H1 (cell line): Measurements from ENCODE around the gene FNDC3A. TPM values are rescaled to one million over a fixed set of nuclear protein-coding genes. Genes with fewer than 3 reads are reported as not detected.

Experiments used
- CTCF ChIA-PET: fragments of 300-600 bp; sonication (Branson Sonifier 250); formaldehyde crosslinking; loops from one replicate; lab custom pipeline; 2021; ENCODE audit not compliant: partially characterized antibody; lab: Charles Lee
- POLR2A ChIA-PET: fragments of 300-600 bp; sonication (Branson Sonifier 250); formaldehyde crosslinking; loops from one replicate; lab custom pipeline; 2021; ENCODE audit warnings: inconsistent platforms; ENCODE audit not compliant: partially characterized antibody; lab: Charles Lee
- DNase-seq, 2 experiments: peaks; one replicate each; pipeline versions ENCODE4 v3.0.0 to v3.0.0-alpha.2; 2010 to 2022; ENCODE audit warnings: low spot score in 2 of 2, low read depth in 1 of 2, mixed read lengths in 1 of 2
- FAIRE-seq: peaks from 2 replicates; lab custom pipeline; 2011; peaks lifted over from hg19 to GRCh38; lab: Jason Lieb, UNC
- H2AFZ ChIP-seq: 2 replicates; pipeline ENCODE4 v1.8.1; 2012; ENCODE audit warnings: low read length, inconsistent platforms
- H2AK5ac ChIP-seq: 2 replicates; pipeline ENCODE4 v1.6.1; 2013; ENCODE audit warnings: low read depth, low read length
- H2BK120ac ChIP-seq: replicated peaks from 2 replicates; pipeline ENCODE3; 2013; ENCODE audit warnings: low read depth, low read length, inconsistent platforms
- H2BK12ac ChIP-seq: 2 replicates; pipeline ENCODE4 v1.6.1; 2013; ENCODE audit warnings: low read depth, low read length
- H2BK15ac ChIP-seq: 2 replicates; pipeline ENCODE4 v1.6.1; 2013; ENCODE audit warnings: low read length
- H2BK20ac ChIP-seq: 2 replicates; pipeline ENCODE4 v1.6.1; 2013; ENCODE audit warnings: low read length
- H2BK5ac ChIP-seq: 2 replicates; pipeline ENCODE4 v1.6.1; 2013; ENCODE audit warnings: low read depth, low read length
- H3K14ac ChIP-seq: 2 replicates; pipeline ENCODE4 v1.6.1; 2013; ENCODE audit warnings: inconsistent platforms; ENCODE audit not compliant: insufficient read length
- H3K18ac ChIP-seq: 2 replicates; pipeline ENCODE4 v1.6.1; 2013; ENCODE audit warnings: low read length; ENCODE audit errors: extremely low read depth
- H3K23ac ChIP-seq: 2 replicates; pipeline ENCODE4 v1.6.1; 2013; ENCODE audit warnings: inconsistent platforms; ENCODE audit not compliant: insufficient read length
- H3K23me2 ChIP-seq: 2 replicates; pipeline ENCODE4 v1.6.1; 2013; ENCODE audit warnings: low read depth, low read length
- H3K27ac ChIP-seq: 2 replicates; pipeline ENCODE4 v1.6.1; 2011; ENCODE audit warnings: low read depth, low read length, inconsistent platforms
- H3K27me3 ChIP-seq, 4 experiments: replicated peaks in 1 of 4; 1 replicate in 1 of 4; 2 replicates in 3 of 4; pipeline versions ENCODE4 v1.6.1 to v1.8.1; 2011 to 2013; ENCODE audit warnings: low read length in 3 of 4, mild to moderate bottlenecking in 3 of 4, inconsistent platforms in 2 of 4, mixed read lengths in 2 of 4, moderate library complexity in 1 of 4; ENCODE audit not compliant: control insufficient read depth in 3 of 4, insufficient read depth in 3 of 4; ENCODE audit errors: extremely low read depth in 1 of 4
- H3K36me3 ChIP-seq, 4 experiments: 2 replicates each; pipeline versions ENCODE4 v1.6.1 to v1.8.1; 2011 to 2013; ENCODE audit warnings: mild to moderate bottlenecking in 4 of 4, low read length in 3 of 4, moderate library complexity in 2 of 4, control low read depth in 1 of 4, inconsistent platforms in 1 of 4; ENCODE audit not compliant: insufficient read depth in 4 of 4, control insufficient read depth in 2 of 4
- H3K4ac ChIP-seq: replicated peaks from 2 replicates; pipeline ENCODE3; 2013; ENCODE audit warnings: low read length, low read depth, mixed read lengths, inconsistent platforms; ENCODE audit not compliant: insufficient read length
- H3K4me1 ChIP-seq, 4 experiments: replicated peaks in 1 of 4; 1 replicate in 1 of 4; 2 replicates in 3 of 4; pipeline versions ENCODE4 v1.6.1 to v1.8.1; 2011 to 2013; ENCODE audit warnings: low read length in 3 of 4, inconsistent platforms in 2 of 4, mixed read lengths in 1 of 4; ENCODE audit not compliant: insufficient read depth in 4 of 4, control insufficient read depth in 3 of 4
- H3K4me2 ChIP-seq, 2 experiments: 2 replicates each; pipeline versions ENCODE4 v1.6.1 to v1.8.1; 2011 to 2013; ENCODE audit warnings: low read depth in 2 of 2, low read length in 2 of 2, control low read depth in 1 of 2, inconsistent platforms in 1 of 2, mild to moderate bottlenecking in 1 of 2; ENCODE audit not compliant: insufficient read depth in 1 of 2
- H3K4me3 ChIP-seq, 4 experiments: fragments of 200-600, 300-600 bp in 1 of 4; sonication (generic), shearing (Covaris generic), sonication (Bioruptor Twin) in 1 of 4; 2 replicates each; pipeline versions ENCODE4 v1.5.1 to v1.8.1; 2011 to 2016; ENCODE audit warnings: low read length in 4 of 4, low read depth in 3 of 4, control low read depth in 2 of 4, inconsistent platforms in 2 of 4, mild to moderate bottlenecking in 2 of 4, mixed read lengths in 1 of 4, moderate library complexity in 1 of 4; ENCODE audit not compliant: insufficient read depth in 2 of 4; ENCODE audit errors: extremely low read depth in 1 of 4
- H3K56ac ChIP-seq: replicated peaks from 2 replicates; pipeline ENCODE3; 2013; ENCODE audit warnings: low read depth, mild to moderate bottlenecking, mixed read lengths, low read length, inconsistent platforms; ENCODE audit not compliant: insufficient read length
- H3K79me1 ChIP-seq: 2 replicates; pipeline ENCODE4 v1.6.1; 2013; ENCODE audit warnings: low read depth, low read length, control low read depth
- H3K79me2 ChIP-seq, 2 experiments: 2 replicates each; pipeline versions ENCODE4 v1.6.1 to v1.8.1; 2012 to 2013; ENCODE audit warnings: low read length in 2 of 2, mild to moderate bottlenecking in 2 of 2, inconsistent platforms in 1 of 2; ENCODE audit not compliant: insufficient read depth in 2 of 2, control insufficient read depth in 1 of 2
- H3K9ac ChIP-seq, 4 experiments: replicated peaks in 1 of 4; 1 replicate in 1 of 4; 2 replicates in 3 of 4; pipeline versions ENCODE4 v1.6.1 to v1.8.1; 2011 to 2013; ENCODE audit warnings: low read depth in 3 of 4, low read length in 3 of 4, control low read depth in 2 of 4, mild to moderate bottlenecking in 2 of 4, moderate library complexity in 2 of 4, inconsistent platforms in 1 of 4; ENCODE audit errors: extremely low read depth in 1 of 4
- H3K9me3 ChIP-seq, 2 experiments: 2 replicates each; pipeline versions ENCODE4 v1.6.1 to v1.8.1; 2012 to 2013; ENCODE audit warnings: mild to moderate bottlenecking in 2 of 2, moderate library complexity in 2 of 2, control low read depth in 1 of 2, inconsistent platforms in 1 of 2, low read depth in 1 of 2, low read length in 1 of 2, mixed read lengths in 1 of 2; ENCODE audit not compliant: insufficient read depth in 2 of 2
- H4K20me1 ChIP-seq, 2 experiments: replicated peaks in 1 of 2; 2 replicates each; pipeline versions ENCODE3 to v1.8.1; 2011 to 2013; ENCODE audit warnings: inconsistent platforms in 2 of 2, low read length in 2 of 2, mild to moderate bottlenecking in 1 of 2; ENCODE audit not compliant: insufficient read depth in 2 of 2, control insufficient read depth in 1 of 2
- H4K5ac ChIP-seq: 2 replicates; pipeline ENCODE4 v1.6.1; 2013; ENCODE audit warnings: low read length, low read depth, mixed read lengths, inconsistent platforms; ENCODE audit not compliant: insufficient read length
- H4K8ac ChIP-seq: 2 replicates; pipeline ENCODE4 v1.8.0; 2013; ENCODE audit warnings: mild to moderate bottlenecking, moderate library complexity, low read length, inconsistent platforms; ENCODE audit not compliant: insufficient read depth; ENCODE audit errors: extremely low read depth
- H4K91ac ChIP-seq: replicated peaks from 2 replicates; pipeline ENCODE3; 2013; ENCODE audit warnings: low read length, mixed read lengths, inconsistent platforms; ENCODE audit not compliant: insufficient read length
- NRF1 ChIP-seq: IDR thresholded peaks from 2 replicates; pipeline ENCODE4 v1.6.1; 2011; ENCODE audit warnings: mild to moderate bottlenecking, low read depth, low read length, improper control_type of control experiment
- SP4 ChIP-seq: IDR thresholded peaks from 2 replicates; pipeline ENCODE4 v1.6.1; 2012; ENCODE audit warnings: low read length, inconsistent platforms
- SRF ChIP-seq: IDR thresholded peaks from 2 replicates; pipeline ENCODE4 v1.6.1; 2011; ENCODE audit warnings: mild to moderate bottlenecking, low read depth, low read length, moderate library complexity
- TAF1 ChIP-seq: IDR thresholded peaks from 2 replicates; pipeline ENCODE4 v1.6.1; 2011; ENCODE audit warnings: mild to moderate bottlenecking, low read depth, low read length
- WGBS, 2 experiments: shearing (Covaris generic) in 1 of 2; methylation state at CpG; one replicate each; pipeline versions ENCODE4 v1.1.6 to v1.1.7; 2013 to 2015; ENCODE audit warnings: low lambda C conversion rate in 2 of 2, mixed read lengths in 2 of 2, inconsistent platforms in 1 of 2, low coverage in 1 of 2, missing lambda C conversion rate in 1 of 2; ENCODE audit not compliant: insufficient replicate concordance in 2 of 2, insufficient coverage in 1 of 2, insufficient read length in 1 of 2; ENCODE audit errors: extremely low coverage in 1 of 2, missing lambda C conversion rate in 1 of 2; 5-methylcytosine and 5-hydroxymethylcytosine counted together
- polyA plus RNA-seq, 7 experiments: library from polyadenylated mRNA; depleted of rRNA in 3 of 7; stranded (reverse) in 5 of 7; unstranded in 2 of 7; fragments of >200 nt in 5 of 7; fragments of 200-250 nt in 2 of 7; gene quantifications; 1 replicate in 5 of 7; 2 replicates in 1 of 7; 4 replicates in 1 of 7; pipeline versions ENCODE4 v1.2.1 to v1.2.3, GENCODE V29; 2011 to 2013; ENCODE audit warnings: missing spikeins in 2 of 7, mixed read lengths in 2 of 7
- total RNA-seq: library from RNA; stranded (reverse); fragmentation: NEBNext Ultra II Directional; extraction: Animal tissue kit (Norgen Biotek cat#: 25700); gene quantifications from 2 replicates; pipeline ENCODE4 v1.2.1, GENCODE V29; 2021

The FNDC3A gene
- total and polyA plus RNA-seq, 2 of the 8 experiments (the other 6 are each of a cell fraction or from before 2014, with no cell fraction given), result 14.6 to 26.0 TPM

DNA sequence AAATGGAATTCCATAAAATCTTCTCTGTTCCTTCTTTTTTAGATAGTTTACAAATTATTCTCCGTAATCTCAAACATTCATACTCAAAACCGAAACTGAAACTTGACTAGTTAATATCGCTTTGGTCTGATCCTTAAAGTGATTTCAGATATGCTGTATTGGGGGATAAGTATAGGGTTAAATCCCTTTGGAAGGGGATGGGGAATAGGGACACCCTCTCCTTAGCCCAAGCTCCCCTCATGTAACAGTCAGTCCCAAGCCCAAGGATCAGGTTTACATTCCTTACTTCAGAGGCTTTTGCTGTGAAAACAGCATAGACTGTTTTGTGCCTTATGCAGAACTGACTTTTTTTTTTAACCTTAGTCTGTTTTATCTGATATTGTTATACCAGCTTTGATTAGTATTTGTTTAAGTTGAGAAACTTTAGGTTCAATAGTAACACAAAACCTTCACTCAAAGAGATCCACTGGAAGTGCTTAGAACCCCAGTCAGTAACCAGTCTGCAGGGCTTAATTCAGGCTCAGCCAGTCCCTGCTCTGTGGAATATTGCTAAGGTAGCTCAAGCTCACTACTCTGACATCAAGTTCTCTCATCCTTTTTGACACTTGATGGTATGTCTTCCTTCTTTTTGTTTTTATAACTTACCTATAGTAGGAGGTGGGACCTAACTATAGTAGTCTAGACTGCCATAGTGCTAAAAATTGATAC, 282.5 kb downstream of the FNDC3A start:
- Histone ChIP-seq H3K27ac (no peak overlapping the region), H2AFZ (no peak overlapping the region), H2AK5ac (no peak overlapping the region), H3K9me3 (no peaks in the 10 kb centered on the region), H4K8ac (no peak overlapping the region), H3K79me2 (no peaks in the 10 kb centered on the region), H3K4me2 (no peak overlapping the region), H3K4ac (no peak overlapping the region), H3K23ac (no peak overlapping the region), H3K56ac (no peak overlapping the region), H3K23me2 (no peaks in the 10 kb centered on the region), H3K18ac (no peak overlapping the region), H2BK5ac (no peak overlapping the region), H2BK12ac (no peak overlapping the region), H3K79me1 (no peaks in the 10 kb centered on the region), H4K20me1 (no peaks in the 10 kb centered on the region), H3K4me1 (no peaks in the 10 kb centered on the region), H4K5ac (no peak overlapping the region), H3K14ac (no peak overlapping the region), H2BK15ac (no peak overlapping the region), H2BK120ac (no peak overlapping the region), H3K9ac (no peak overlapping the region), H2BK20ac (no peak overlapping the region), H4K91ac (no peak overlapping the region), H3K4me3 (no peak overlapping the region), H3K27me3 (no peaks in the 10 kb centered on the region), H3K36me3 (peaks cover 0 to 8% (median 0%) of the 10 kb centered on the region in 4 experiments; a peak in 2 of 8 replicates)
- POLR2A ChIA-PET, result interaction anchor here (0.6 kb wide), 1 partner anchor 143 kb away, joined by 3 read pairs; no protein-coding TSS in a partner anchor
- DNase-seq (no peak), FAIRE-seq (no peak)
- CTCF ChIA-PET, result interaction anchor here (1.2 to 1.8 kb wide), 2 partner anchors 10 to 18 kb away, joined by 4 to 6 read pairs; partner anchors contain the start of gene CDADC1
- TF ChIP-seq SRF (no peak), NRF1 (no peak), SP4 (no peak), TAF1 (no peak)
- 93 to 100% methylated on average over 1 to 3 of the region's 3 CpGs for WGBS, 2 experiments
